Upper lobe of left lung (tissue), 6 donors: ENCODE data around the gene NOBOX. TPM values are rescaled to one million over a fixed set of nuclear protein-coding genes. Genes with fewer than 3 reads are reported as not detected.
A peak's percentile ranks its signal among the peaks of the same experiment; 100 is the strongest.

ENCODE experiments used
- ATAC-seq, 2 donors: fragments of 200-7000 bp; cut with Tn5 transposase; one replicate each; pipeline ENCODE4 v1.9.1; 2022; ENCODE audit warnings: mild to moderate bottlenecking in 2 of 2, moderate library complexity in 2 of 2; ENCODE audit not compliant: low FRiP score in 2 of 2
- DNase-seq, 2 donors: peaks; one replicate each; pipeline ENCODE4 v3.0.0-alpha.2; 2019 to 2020
- H3K27ac ChIP-seq, 4 donors: fragments of 200-600 bp; sonication (generic); one replicate each; pipeline ENCODE4 v1.5.1; 2016 to 2019
- H3K27me3 ChIP-seq, 4 donors: fragments of 200-600 bp; sonication (generic); one replicate each; pipeline ENCODE4 v1.5.1; 2017 to 2019
- H3K36me3 ChIP-seq, 4 donors: fragments of 200-600 bp; sonication (generic); one replicate each; pipeline ENCODE4 v1.5.1; 2016 to 2019
- H3K4me1 ChIP-seq, 4 donors: fragments of 200-600 bp; sonication (generic); one replicate each; pipeline ENCODE4 v1.5.1; 2018 to 2019
- H3K4me3 ChIP-seq, 4 donors: fragments of 200-600 bp; sonication (generic); one replicate each; pipeline ENCODE4 v1.5.1; 2017 to 2019; ENCODE audit warnings: mild to moderate bottlenecking in 2 of 4, moderate library complexity in 1 of 4
- H3K9me3 ChIP-seq, 4 donors: fragments of 200-600 bp; sonication (generic); one replicate each; pipeline ENCODE4 v1.5.1; 2018 to 2019
- EP300 ChIP-seq, 4 donors: sonication (generic); formaldehyde crosslinking; IDR thresholded peaks; one replicate each; pipeline ENCODE4 v1.5.1; 2017; ENCODE audit warnings: antibody characterized with exemption in 4 of 4, control low read depth in 2 of 4
- POLR2A ChIP-seq, 4 donors: fragments of 450-650 bp; IDR thresholded peaks; one replicate each; pipeline ENCODE4 v1.5.1; 2016 to 2017; ENCODE audit warnings: antibody characterized with exemption in 4 of 4, mild to moderate bottlenecking in 2 of 4
- POLR2AphosphoS5 ChIP-seq, 2 donors: sonication (generic); formaldehyde crosslinking; IDR thresholded peaks; one replicate each; pipeline ENCODE4 v1.5.1; 2017; ENCODE audit warnings: antibody characterized with exemption in 2 of 2
- WGBS, 2 donors: methylation state at CpG; one replicate each; pipeline ENCODE4 v1.1.5; 2017 to 2018; 5-methylcytosine and 5-hydroxymethylcytosine counted together
- total RNA-seq, 6 donors: library from RNA; depleted of rRNA in 4 of 6; stranded (reverse); fragments of >200 nt in 4 of 6; gene quantifications; one replicate each; pipeline versions ENCODE4 v1.1.0 to v1.2.1, GENCODE V29; 2016 to 2021
- TF ChIP-seq, protein P1 (sequence below), 6 experiments: fragments of 450-650 bp in 4 of 6; fragments of 200-600 bp in 2 of 6; sonication (generic) in 2 of 6; IDR thresholded peaks; one replicate each; pipeline ENCODE4 v1.5.1; 2016 to 2019; ENCODE audit warnings: antibody characterized with exemption in 6 of 6
- donor health status: DM: no; HTN: no; CAD: no; lungs with moderate emphysema.
- donor health status: DM: no; HTN: yes; CAD: no; lungs with severe emphysema.

The NOBOX gene
- total RNA-seq, 6 donors from 2014 or later = not detected

DNA sequence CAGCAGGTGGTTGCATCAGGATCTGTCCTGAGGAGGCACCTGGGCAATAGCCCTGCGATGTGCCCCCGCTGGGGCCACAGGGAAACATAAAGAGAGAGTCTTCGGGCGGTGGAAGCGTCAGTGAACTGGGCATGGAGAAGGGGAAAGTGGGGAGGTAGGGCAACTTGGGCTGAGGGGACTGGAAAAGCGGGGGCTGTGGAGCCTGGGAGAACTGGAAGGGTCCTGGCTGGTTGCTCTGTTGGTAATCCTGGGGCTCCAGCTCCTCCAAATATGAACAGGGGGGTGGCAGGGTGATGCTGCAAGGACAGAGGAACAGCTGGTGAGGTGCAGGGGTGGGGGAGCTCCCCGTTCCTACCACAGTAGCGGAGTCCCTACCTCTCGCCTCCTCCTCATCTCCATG is 5.2 kb downstream of the NOBOX start:
- Histone ChIP-seq H3K27ac (no peak overlapping the region), H3K4me3 (no peak overlapping the region), H3K4me1 (no peaks in the 10 kb centered on the region), H3K9me3 (no peaks in the 10 kb centered on the region), H3K36me3 (no peaks in the 10 kb centered on the region), H3K27me3 (no peaks in the 10 kb centered on the region)
- ATAC-seq (no peak), DNase-seq (no peak)
- 85 to 92% methylated on average over 9 of the region's 9 CpGs for WGBS, 2 donors
- TF ChIP-seq, protein P1, sequence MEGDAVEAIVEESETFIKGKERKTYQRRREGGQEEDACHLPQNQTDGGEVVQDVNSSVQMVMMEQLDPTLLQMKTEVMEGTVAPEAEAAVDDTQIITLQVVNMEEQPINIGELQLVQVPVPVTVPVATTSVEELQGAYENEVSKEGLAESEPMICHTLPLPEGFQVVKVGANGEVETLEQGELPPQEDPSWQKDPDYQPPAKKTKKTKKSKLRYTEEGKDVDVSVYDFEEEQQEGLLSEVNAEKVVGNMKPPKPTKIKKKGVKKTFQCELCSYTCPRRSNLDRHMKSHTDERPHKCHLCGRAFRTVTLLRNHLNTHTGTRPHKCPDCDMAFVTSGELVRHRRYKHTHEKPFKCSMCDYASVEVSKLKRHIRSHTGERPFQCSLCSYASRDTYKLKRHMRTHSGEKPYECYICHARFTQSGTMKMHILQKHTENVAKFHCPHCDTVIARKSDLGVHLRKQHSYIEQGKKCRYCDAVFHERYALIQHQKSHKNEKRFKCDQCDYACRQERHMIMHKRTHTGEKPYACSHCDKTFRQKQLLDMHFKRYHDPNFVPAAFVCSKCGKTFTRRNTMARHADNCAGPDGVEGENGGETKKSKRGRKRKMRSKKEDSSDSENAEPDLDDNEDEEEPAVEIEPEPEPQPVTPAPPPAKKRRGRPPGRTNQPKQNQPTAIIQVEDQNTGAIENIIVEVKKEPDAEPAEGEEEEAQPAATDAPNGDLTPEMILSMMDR (IDR thresholded peaks at IDR 0.05) = no peak
- TF ChIP-seq POLR2A (IDR thresholded peaks at IDR 0.05) (no peak), POLR2AphosphoS5 (IDR thresholded peaks at IDR 0.05) (no peak), EP300 (IDR thresholded peaks at IDR 0.05) (no peak)

DNA sequence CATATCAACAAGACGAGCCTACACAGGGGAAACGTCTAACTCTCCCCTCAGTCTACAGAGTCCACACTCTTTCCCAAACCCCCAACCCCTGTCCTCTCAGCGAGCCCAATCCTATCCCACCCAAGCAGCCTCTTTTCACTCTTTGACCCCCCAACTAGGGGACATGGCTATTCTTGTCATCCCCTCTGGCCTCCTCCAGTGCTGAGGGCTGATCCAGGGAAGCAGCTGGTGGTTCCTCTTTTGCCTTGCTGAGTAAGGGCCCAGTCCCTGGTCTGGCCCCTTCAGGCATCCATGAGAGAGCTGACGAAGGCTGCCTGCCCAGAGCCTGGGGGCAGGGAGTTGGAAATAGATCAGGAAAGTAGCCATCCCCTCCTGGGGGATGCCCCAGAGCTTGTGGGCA is 6.4 kb downstream of the NOBOX start:
- Histone ChIP-seq H3K9me3 (no peaks in the 10 kb centered on the region), H3K36me3 (no peaks in the 10 kb centered on the region), H3K4me1 (peaks cover 0 to 1% (median under 1%) of the 10 kb centered on the region in 4 donors), H3K4me3 (no peak overlapping the region), H3K27me3 (no peaks in the 10 kb centered on the region), H3K27ac (no peak overlapping the region)
- ATAC-seq (no peak), DNase-seq (no peak)
- WGBS, 2 donors = 74 to 79% methylated on average over 3 to 4 of the region's 4 CpGs
- TF ChIP-seq POLR2AphosphoS5 (IDR thresholded peaks at IDR 0.05) = no peak
- no peak for TF ChIP-seq EP300 (IDR thresholded peaks at IDR 0.05)
- no peak for TF ChIP-seq POLR2A (IDR thresholded peaks at IDR 0.05)

DNA sequence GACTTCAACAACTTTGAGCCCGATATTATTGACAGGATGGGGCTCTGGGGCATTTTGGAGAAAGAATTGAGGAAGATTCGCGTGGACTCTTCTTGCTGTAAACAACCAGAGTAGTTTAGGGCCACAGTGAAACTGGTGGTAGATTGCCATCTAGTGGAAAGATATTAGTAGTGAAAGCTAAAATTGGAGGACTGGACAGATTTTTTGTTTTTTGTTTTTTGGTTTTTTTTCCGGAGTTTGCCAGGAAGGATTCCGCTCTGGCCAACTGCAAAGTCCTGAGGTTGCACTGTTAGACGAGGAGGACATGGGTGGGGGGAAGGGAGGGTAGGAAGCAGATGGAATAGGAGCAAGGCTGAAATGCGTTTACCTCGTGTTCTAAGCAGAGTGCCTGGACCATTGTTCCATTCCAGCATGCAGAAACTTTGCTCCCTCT is 11.7 kb downstream of the NOBOX start:
- TF ChIP-seq POLR2A (IDR thresholded peaks at IDR 0.05) = no peak
- TF ChIP-seq, protein P1 (IDR thresholded peaks at IDR 0.05) = peak; percentile 46 to 77 (median 66)
- no peaks in the 10 kb centered on the region for H3K27me3 ChIP-seq
- peak overlapping the region in 2 of 4 donors; percentile 19 to 22 for H3K4me3 ChIP-seq
- ATAC-seq (peak in 1 of 2 donors; percentile 89), DNase-seq (no peak)
- no peaks in the 10 kb centered on the region for H3K9me3 ChIP-seq
- H3K27ac ChIP-seq = no peak overlapping the region
- H3K36me3 ChIP-seq = no peaks in the 10 kb centered on the region
- H3K4me1 ChIP-seq = peaks cover 4% of the 10 kb centered on the region in 4 donors
- WGBS, 2 donors = 2 to 5% methylated on average over 8 of the region's 8 CpGs

- peaks cover 4% of the 10 kb centered on the region in 4 donors for H3K4me1 ChIP-seq
- WGBS, 2 donors = 96 to 97% methylated on average over 4 of the region's 4 CpGs
- no peaks in the 10 kb centered on the region for H3K27me3 ChIP-seq
- DNase-seq (no peak), ATAC-seq (no peak)
- no peak for TF ChIP-seq EP300 (IDR thresholded peaks at IDR 0.05)
- TF ChIP-seq, protein P1 (IDR thresholded peaks at IDR 0.05) = no peak
- no peak for TF ChIP-seq POLR2A (IDR thresholded peaks at IDR 0.05)
- no peak for TF ChIP-seq POLR2AphosphoS5 (IDR thresholded peaks at IDR 0.05)
- no peaks in the 10 kb centered on the region for H3K36me3 ChIP-seq
- H3K4me3 ChIP-seq = no peak overlapping the region
- H3K9me3 ChIP-seq = no peaks in the 10 kb centered on the region
- H3K27ac ChIP-seq = no peak overlapping the region
Observed at GRCh38 chr7:144391014-144391413, 12.5 kb downstream of the NOBOX start.

DNA sequence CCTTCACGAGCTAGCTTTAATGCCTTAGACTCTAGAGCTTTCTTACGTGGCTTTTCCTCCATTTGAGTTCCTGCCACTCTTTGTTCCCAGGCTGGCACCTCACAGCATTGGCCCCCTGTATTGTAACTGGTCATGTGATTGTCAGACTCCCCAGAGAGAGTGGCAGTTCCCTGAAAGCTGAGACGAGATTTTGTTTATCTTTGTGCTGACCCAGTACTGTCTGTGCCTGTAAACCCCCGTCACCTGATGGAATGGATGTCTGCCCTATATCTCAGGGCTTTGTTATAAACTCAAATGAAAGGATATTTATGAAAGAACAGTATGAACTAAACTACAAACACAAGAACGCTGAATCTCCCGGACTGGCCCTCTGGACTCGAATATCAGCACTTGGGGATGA is 13.0 kb downstream of the NOBOX start:
- Histone ChIP-seq H3K27ac (no peak overlapping the region), H3K4me3 (no peak overlapping the region), H3K4me1 (peaks cover 4% of the 10 kb centered on the region in 4 donors), H3K36me3 (no peaks in the 10 kb centered on the region), H3K9me3 (no peaks in the 10 kb centered on the region), H3K27me3 (no peaks in the 10 kb centered on the region)
- WGBS, 2 donors = 55 to 60% methylated on average over 7 of the region's 7 CpGs
- no peak for DNase-seq
- TF ChIP-seq, protein P1 (IDR thresholded peaks at IDR 0.05) = no peak
- TF ChIP-seq POLR2AphosphoS5 (IDR thresholded peaks at IDR 0.05) (no peak), POLR2A (IDR thresholded peaks at IDR 0.05) (no peak), EP300 (IDR thresholded peaks at IDR 0.05) (no peak)
- no peak for ATAC-seq
